IMR-90 (cell line): ENCODE results near the gene TPD52L2. TPM values are rescaled to one million over a fixed set of nuclear protein-coding genes. Genes with fewer than 3 reads are reported as not detected.
A peak's percentile ranks its signal among the peaks of the same experiment; 100 is the strongest.

Experiments
- ATAC-seq: fragments of 200-7000 bp; cut with Tn5 transposase; 2 replicates; pipeline ENCODE4 v1.9.1; 2020; ENCODE audit warnings: low read depth, mild to moderate bottlenecking, moderate library complexity
- BruUV-seq: library from RNA; stranded (reverse); fragments of 400-500 nt; replicated peaks from 2 replicates; lab custom pipeline; 2021; lab: Mats Ljungman, UMichigan
- CTCF ChIA-PET: fragments of 300-600 bp; formaldehyde crosslinking; extraction: SDS; loops from one replicate; lab custom pipeline; 2021; ENCODE audit warnings: antibody characterized with exemption; lab: Yijun Ruan, JAX
- POLR2A ChIA-PET: fragments of 300-600 bp; sonication (Branson Sonifier 250); formaldehyde crosslinking; loops from one replicate; lab custom pipeline; 2022; ENCODE audit warnings: antibody characterized with exemption; ENCODE audit not compliant: unreplicated experiment; lab: Charles Lee
- DNase-seq: peaks from one replicate; pipeline ENCODE4 v3.0.0; 2013
- H2AFZ ChIP-seq: replicated peaks from 2 replicates; pipeline ENCODE3; 2013; ENCODE audit warnings: low read length, mild to moderate bottlenecking; ENCODE audit not compliant: poor library complexity
- H2AK5ac ChIP-seq: 2 replicates; pipeline ENCODE4 v1.6.1; 2013; ENCODE audit warnings: low read depth, low read length, inconsistent platforms
- H2AK9ac ChIP-seq: replicated peaks from 2 replicates; pipeline ENCODE3; 2013; ENCODE audit warnings: mild to moderate bottlenecking, low read depth, low read length, moderate library complexity; ENCODE audit not compliant: poor library complexity
- H2BK120ac ChIP-seq: 2 replicates; pipeline ENCODE4 v1.6.1; 2013; ENCODE audit warnings: low read depth, low read length, inconsistent platforms
- H2BK15ac ChIP-seq: 3 replicates; pipeline ENCODE4 v1.6.1; 2013; ENCODE audit warnings: low read depth, low read length, inconsistent platforms
- H2BK20ac ChIP-seq: 2 replicates; pipeline ENCODE4 v1.6.1; 2013; ENCODE audit warnings: low read depth, mild to moderate bottlenecking, inconsistent platforms, low read length, moderate library complexity
- H2BK5ac ChIP-seq: 2 replicates; pipeline ENCODE4 v1.6.1; 2013; ENCODE audit warnings: mild to moderate bottlenecking, low read depth, low read length, inconsistent platforms; ENCODE audit not compliant: poor library complexity, severe bottlenecking
- H3K14ac ChIP-seq: replicated peaks from 2 replicates; pipeline ENCODE4 v1.6.1; 2013; ENCODE audit warnings: low read depth, low read length, inconsistent platforms
- H3K18ac ChIP-seq: 2 replicates; pipeline ENCODE4 v1.6.1; 2013; ENCODE audit warnings: low read depth, low read length, control low read depth
- H3K23ac ChIP-seq: 2 replicates; pipeline ENCODE4 v1.6.1; 2013; ENCODE audit warnings: low read depth, low read length, inconsistent platforms
- H3K27ac ChIP-seq: 2 replicates; pipeline ENCODE4 v1.5.1; 2013; ENCODE audit warnings: mild to moderate bottlenecking, control low read depth, low read length; ENCODE audit not compliant: insufficient read depth
- H3K27me3 ChIP-seq: 2 replicates; pipeline ENCODE4 v1.6.1; 2013; ENCODE audit warnings: low read length; ENCODE audit not compliant: control insufficient read depth, insufficient read depth
- H3K36me3 ChIP-seq: 2 replicates; pipeline ENCODE4 v1.6.1; 2013; ENCODE audit warnings: low read length, mixed read lengths; ENCODE audit not compliant: control insufficient read depth, insufficient read depth
- H3K4ac ChIP-seq: 2 replicates; pipeline ENCODE4 v1.6.1; 2013; ENCODE audit warnings: low read depth, low read length, inconsistent platforms
- H3K4me1 ChIP-seq: 2 replicates; pipeline ENCODE4 v1.6.1; 2013; ENCODE audit warnings: low read length, mixed read lengths; ENCODE audit not compliant: control insufficient read depth, insufficient read depth
- H3K4me2 ChIP-seq: 2 replicates; pipeline ENCODE4 v1.6.1; 2013; ENCODE audit warnings: low read depth, mild to moderate bottlenecking, control low read depth, low read length, moderate library complexity
- H3K4me3 ChIP-seq: 2 replicates; pipeline ENCODE4 v1.5.1; 2013; ENCODE audit warnings: low read depth, mild to moderate bottlenecking, control low read depth, low read length, moderate library complexity; ENCODE audit not compliant: insufficient read depth
- H3K56ac ChIP-seq: 2 replicates; pipeline ENCODE4 v1.6.1; 2013; ENCODE audit warnings: low read length, inconsistent platforms; ENCODE audit not compliant: insufficient read depth; ENCODE audit errors: extremely low read depth
- H3K79me1 ChIP-seq, 2 experiments: 2 replicates each; pipeline ENCODE4 v1.6.1; 2013; ENCODE audit warnings: low read length in 2 of 2, inconsistent platforms in 1 of 2, low read depth in 1 of 2
- H3K9ac ChIP-seq: 2 replicates; pipeline ENCODE4 v1.6.1; 2013; ENCODE audit warnings: low read depth, low read length, control low read depth
- H3K9me1 ChIP-seq: 2 replicates; pipeline ENCODE4 v1.6.1; 2013; ENCODE audit warnings: low read length, inconsistent platforms; ENCODE audit not compliant: insufficient read depth
- H3K9me3 ChIP-seq: 2 replicates; pipeline ENCODE4 v1.6.1; 2013; ENCODE audit warnings: low read length; ENCODE audit not compliant: control insufficient read depth, insufficient read depth
- H4K20me1 ChIP-seq: 2 replicates; pipeline ENCODE4 v1.6.1; 2013; ENCODE audit warnings: low read length, inconsistent platforms; ENCODE audit not compliant: insufficient read depth
- H4K5ac ChIP-seq: 2 replicates; pipeline ENCODE4 v1.6.1; 2013; ENCODE audit warnings: mild to moderate bottlenecking, low read depth, low read length, control low read depth
- H4K8ac ChIP-seq, 2 experiments: 2 replicates each; pipeline ENCODE4 v1.6.1; 2013; ENCODE audit warnings: low read depth in 2 of 2, low read length in 2 of 2, control low read depth in 1 of 2, inconsistent platforms in 1 of 2
- H4K91ac ChIP-seq: 2 replicates; pipeline ENCODE4 v1.6.1; 2013; ENCODE audit warnings: low read depth, low read length, inconsistent platforms; ENCODE audit not compliant: insufficient read depth
- CEBPB ChIP-seq: IDR thresholded peaks from 2 replicates; pipeline ENCODE4 v1.6.1; 2012; ENCODE audit warnings: low read depth, low read length, improper control_type of control experiment
- MAFK ChIP-seq: IDR thresholded peaks from 2 replicates; pipeline ENCODE4 v1.6.1; 2012; ENCODE audit warnings: low read depth, low read length, improper control_type of control experiment
- RAD21 ChIP-seq: IDR thresholded peaks from 2 replicates; pipeline ENCODE4 v1.6.1; 2012; ENCODE audit warnings: low read length, improper control_type of control experiment
- SMC3 ChIP-seq: fragments of 150-350 bp; IDR thresholded peaks from 2 replicates; pipeline ENCODE4 v1.6.1; 2016; ENCODE audit warnings: low read depth, mild to moderate bottlenecking, antibody characterized with exemption, low read length, moderate library complexity
- WGBS, 2 experiments: methylation state at CpG; one replicate each; pipeline versions ENCODE4 v1.1.5 to v1.1.7; 2013; ENCODE audit warnings: missing lambda C conversion rate in 2 of 2; ENCODE audit not compliant: insufficient read length in 1 of 2; ENCODE audit errors: extremely low coverage in 2 of 2; 5-methylcytosine and 5-hydroxymethylcytosine counted together
- dilution Hi-C: fragments of 300-500 bp; cut with HindIII; formaldehyde crosslinking; loops from one replicate; pipeline ENCODE4 v1.14.3; 2018; ENCODE audit warnings: low sequenced_read_pairs; ENCODE audit not compliant: unreplicated experiment
- in situ Hi-C: fragments of 300-500 bp; cut with MboI; formaldehyde crosslinking; loops from 3 replicates; pipeline ENCODE4 v1.14.3; 2019; ENCODE audit warnings: low sequenced_read_pairs, inconsistent platforms, mixed read lengths
- intact Hi-C: fragments of 100-400 bp; cut with micrococcal nuclease; formaldehyde crosslinking; loops from 2 replicates; pipeline ENCODE4 v1.10.0; 2022
- polyA plus RNA-seq, 3 experiments: library from polyadenylated mRNA; depleted of rRNA; stranded (reverse); fragments of >200 nt; gene quantifications; 2 replicates each; pipeline ENCODE4 v1.2.3, GENCODE V29; 2012; ENCODE audit warnings: low replicate concordance in 1 of 3
- total RNA-seq: library from RNA; depleted of rRNA; stranded (reverse); fragments of >200 nt; gene quantifications from 2 replicates; pipeline ENCODE4 v1.2.3, GENCODE V29; 2012
- TF ChIP-seq, protein P1 (sequence below): conservative IDR thresholded peaks from 2 replicates; pipeline ENCODE4 v1.5.1; 2012; ENCODE audit warnings: mild to moderate bottlenecking, low read depth, low read length, improper control_type of control experiment
- TF ChIP-seq, protein P2 (sequence below): fragments of 150-350 bp; IDR thresholded peaks from 2 replicates; pipeline ENCODE4 v1.6.1; 2017; ENCODE audit warnings: mild to moderate bottlenecking, antibody characterized with exemption, low read length, low read depth

TPD52L2 gene
- total and polyA plus RNA-seq, 2 of the 4 experiments (the other 2 are of a cell fraction) = 113 to 189 TPM

DNA sequence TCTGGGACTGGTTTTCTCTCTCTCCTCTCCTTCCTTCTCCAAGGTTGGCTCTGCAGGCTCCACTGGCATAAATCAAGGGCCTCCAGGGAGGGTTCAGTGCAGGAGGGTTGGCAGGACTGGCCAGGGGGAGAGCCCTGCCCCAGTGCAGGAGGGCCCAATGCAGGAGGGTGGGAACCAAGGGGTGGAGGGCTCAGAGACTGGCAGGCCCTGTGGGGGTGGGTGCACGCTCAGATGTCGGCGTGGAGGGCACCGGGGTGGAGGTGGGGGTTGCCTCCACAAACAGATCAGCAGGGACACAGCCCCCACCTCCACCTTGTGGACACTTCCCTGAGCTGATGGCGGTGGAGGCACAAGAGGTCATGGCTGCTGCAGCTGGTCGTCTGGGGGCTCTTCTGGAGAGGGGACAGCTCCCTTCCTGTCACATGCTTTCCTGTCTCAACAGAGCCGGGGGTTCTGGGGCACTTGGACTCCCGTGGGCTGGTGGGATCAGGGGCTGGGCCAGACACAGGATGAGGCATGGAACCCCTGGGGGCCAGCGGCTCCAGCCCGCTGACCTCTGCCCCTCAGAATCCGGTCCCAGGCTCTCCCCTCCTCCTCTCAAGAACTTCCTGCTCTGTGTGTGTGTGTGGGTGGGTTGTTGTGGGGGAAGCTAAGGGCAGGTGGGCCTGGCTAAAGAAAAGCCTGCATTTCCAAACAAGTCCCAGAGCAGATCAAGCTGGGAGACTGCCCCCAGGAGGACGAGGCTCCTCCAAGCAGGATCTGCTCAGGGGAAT, 6.5 kb upstream of the TPD52L2 start:
- Histone ChIP-seq H2BK5ac (no peak overlapping the region), H2BK15ac (no peak overlapping the region), H3K9ac (no peak overlapping the region), H2AFZ (peak overlapping the region; percentile 40), H3K36me3 (peaks cover 10% of the 10 kb centered on the region; the same call in 1 of the 2 replicates), H4K91ac (no peak overlapping the region), H3K4me2 (no peak overlapping the region), H3K18ac (no peak overlapping the region), H2AK5ac (peak overlapping the region; percentile 48), H3K4me3 (no peak overlapping the region), H3K4ac (peak overlapping the region; percentile 54; the same call in 1 of the 2 replicates), H3K27me3 (no peaks in the 10 kb centered on the region; the same call in 1 of the 2 replicates), H2AK9ac (peak overlapping the region; percentile 77), H2BK20ac (no peak overlapping the region), H4K20me1 (no peaks in the 10 kb centered on the region), H2BK120ac (no peak overlapping the region), H3K27ac (no peak overlapping the region; the same call in 1 of the 2 replicates), H3K4me1 (peaks cover 29% of the 10 kb centered on the region), H3K9me1 (no peaks in the 10 kb centered on the region; the same call in 1 of the 2 replicates), H4K5ac (no peak overlapping the region; the same call in 1 of the 2 replicates), H3K14ac (0 out of 2 replicates have a peak overlapping the region, but pooled peaks have one; percentile 19), H3K79me1 (peaks cover 3 to 7% of the 10 kb centered on the region in 2 experiments), H3K9me3 (no peaks in the 10 kb centered on the region), H4K8ac (peak overlapping the region in 1 of 2 experiments; percentile 56; a peak in 1 of 4 replicates), H3K23ac (no peak overlapping the region), H3K56ac (no peak overlapping the region)
- BruUV-seq = no TSS peak
- ATAC-seq (peak; percentile 45), DNase-seq (peak; percentile 59)
- ChIA-PET CTCF (interaction anchor here (0.9 to 1.4 kb wide), 3 partner anchors 72 to 321 kb away, joined by 3 read pairs; partner anchors contain the start of gene PTK6), POLR2A (interaction anchor here (0.9 kb wide), 1 partner anchor 313 kb away, joined by 3 read pairs; no protein-coding TSS in a partner anchor)
- 43% methylated on average over 1 of the region's 12 CpGs; no CpG with 5 or more reads in 1 of the 2 experiments for whole genome bisulfite sequencing, 2 experiments
- in situ Hi-C loops = loop anchor here (5.0 kb wide), 1 partner anchor 76 kb away; no protein-coding TSS in a partner anchor
- dilution Hi-C loops = no loop called here
- intact Hi-C loops = no loop called here
- TF ChIP-seq SMC3 (peak; percentile 45; the same call in 1 of the 2 replicates), RAD21 (peak; percentile 57), MAFK (no peak), CEBPB (no peak)
- TF ChIP-seq, protein P1, sequence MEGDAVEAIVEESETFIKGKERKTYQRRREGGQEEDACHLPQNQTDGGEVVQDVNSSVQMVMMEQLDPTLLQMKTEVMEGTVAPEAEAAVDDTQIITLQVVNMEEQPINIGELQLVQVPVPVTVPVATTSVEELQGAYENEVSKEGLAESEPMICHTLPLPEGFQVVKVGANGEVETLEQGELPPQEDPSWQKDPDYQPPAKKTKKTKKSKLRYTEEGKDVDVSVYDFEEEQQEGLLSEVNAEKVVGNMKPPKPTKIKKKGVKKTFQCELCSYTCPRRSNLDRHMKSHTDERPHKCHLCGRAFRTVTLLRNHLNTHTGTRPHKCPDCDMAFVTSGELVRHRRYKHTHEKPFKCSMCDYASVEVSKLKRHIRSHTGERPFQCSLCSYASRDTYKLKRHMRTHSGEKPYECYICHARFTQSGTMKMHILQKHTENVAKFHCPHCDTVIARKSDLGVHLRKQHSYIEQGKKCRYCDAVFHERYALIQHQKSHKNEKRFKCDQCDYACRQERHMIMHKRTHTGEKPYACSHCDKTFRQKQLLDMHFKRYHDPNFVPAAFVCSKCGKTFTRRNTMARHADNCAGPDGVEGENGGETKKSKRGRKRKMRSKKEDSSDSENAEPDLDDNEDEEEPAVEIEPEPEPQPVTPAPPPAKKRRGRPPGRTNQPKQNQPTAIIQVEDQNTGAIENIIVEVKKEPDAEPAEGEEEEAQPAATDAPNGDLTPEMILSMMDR = peak; percentile 50
- TF ChIP-seq, protein P2, sequence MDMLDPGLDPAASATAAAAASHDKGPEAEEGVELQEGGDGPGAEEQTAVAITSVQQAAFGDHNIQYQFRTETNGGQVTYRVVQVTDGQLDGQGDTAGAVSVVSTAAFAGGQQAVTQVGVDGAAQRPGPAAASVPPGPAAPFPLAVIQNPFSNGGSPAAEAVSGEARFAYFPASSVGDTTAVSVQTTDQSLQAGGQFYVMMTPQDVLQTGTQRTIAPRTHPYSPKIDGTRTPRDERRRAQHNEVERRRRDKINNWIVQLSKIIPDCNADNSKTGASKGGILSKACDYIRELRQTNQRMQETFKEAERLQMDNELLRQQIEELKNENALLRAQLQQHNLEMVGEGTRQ = no peak
